OCI-M2 (cell line): Measurements from ENCODE around the gene SLC6A16.
"Not testable (repeated sequence)": the region's sequence is repeated elsewhere in the genome, so short reads cannot be mapped to it uniquely, and the experiment has no call there.

Source experiments
- DNase-seq: peaks from one replicate; lab custom pipeline; 2025; ENCODE audit not compliant: unreplicated experiment; lab: John Stamatoyannopoulos, UW

Gene SLC6A16

DNA sequence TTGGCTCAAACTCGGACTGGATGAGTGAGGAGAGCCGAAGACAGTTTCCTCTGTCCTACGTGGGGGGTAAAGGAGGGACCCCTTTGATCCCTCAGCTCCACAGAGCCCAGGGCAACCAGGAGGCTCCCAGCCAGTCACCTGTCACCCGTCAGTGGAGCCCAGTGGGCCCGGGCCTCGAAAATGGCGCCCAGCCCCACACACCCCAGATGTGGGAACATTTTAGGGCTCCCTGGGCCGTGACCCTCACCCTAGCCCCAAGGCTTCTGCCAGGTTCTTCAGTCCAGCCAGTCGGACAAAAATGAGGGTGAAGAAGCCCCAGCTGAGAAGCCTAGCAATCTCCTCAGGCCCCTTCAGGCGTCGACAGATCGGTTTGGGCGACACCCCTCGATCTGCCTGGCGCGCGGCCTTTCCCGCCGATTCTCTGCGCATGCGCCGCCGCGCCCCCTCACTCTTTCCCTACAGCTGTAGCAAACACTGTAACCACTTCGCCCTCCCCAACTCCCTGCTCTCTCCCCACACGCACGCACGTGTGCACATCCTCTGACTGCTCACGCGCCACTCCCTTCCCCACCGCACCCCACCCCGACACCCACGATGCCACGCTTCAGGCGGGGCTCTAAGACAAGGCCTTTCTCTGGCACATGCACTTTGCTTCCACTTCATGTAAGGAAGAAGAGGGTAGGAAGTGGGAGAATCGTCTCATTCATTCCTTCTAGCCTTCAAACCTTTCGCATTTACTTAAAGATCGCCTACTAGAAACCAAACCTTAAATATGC, at the start of gene SLC6A16:
SLC6A16 (minus strand) TSS at position 391 of the 776 bp plus-strand sequence. CDS start 13,844 bp downstream, outside the sequence.
- DNase-seq = no peak

DNA sequence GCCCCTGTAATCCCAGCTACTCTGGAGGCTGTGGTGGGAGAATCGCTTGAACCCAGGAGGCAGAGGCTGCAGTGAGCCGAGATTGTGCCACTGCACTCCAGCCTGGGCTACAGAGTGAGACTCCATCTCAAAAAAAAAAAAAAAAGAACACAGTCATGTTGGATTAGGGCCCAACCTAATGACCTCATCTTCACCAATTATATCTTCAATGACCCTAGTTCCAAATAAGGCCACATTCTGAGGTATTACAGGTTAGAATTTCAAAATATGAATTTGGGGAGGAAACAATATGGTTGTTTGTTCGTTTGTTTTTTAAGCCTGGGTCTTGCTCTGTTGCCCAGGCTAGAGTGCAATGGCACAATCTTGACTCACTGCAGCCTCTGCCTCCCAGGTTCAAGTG, 48.2 kb upstream of the SLC6A16 start:
- not testable (repeated sequence) for DNase-seq

DNA sequence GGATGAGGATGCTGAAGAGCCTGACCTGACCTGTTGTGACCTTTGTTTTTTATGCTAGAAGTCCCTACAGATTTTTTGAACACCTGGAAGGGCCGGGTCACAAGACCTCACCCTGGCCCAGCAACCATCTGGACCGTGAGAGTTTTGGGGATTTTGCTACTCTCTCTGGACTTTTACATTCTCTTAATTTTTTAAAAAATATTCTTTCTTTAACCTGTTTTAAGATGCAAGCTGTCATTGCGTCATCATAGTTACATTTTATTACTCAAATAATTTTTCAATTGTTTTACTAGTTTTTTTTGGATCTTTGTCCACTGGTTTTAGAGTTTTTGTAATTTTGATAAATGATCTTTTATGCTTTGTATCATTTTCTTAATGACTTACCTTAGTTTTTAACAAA, 46.2 kb upstream of the SLC6A16 start:
- DNase-seq = no peak

DNA sequence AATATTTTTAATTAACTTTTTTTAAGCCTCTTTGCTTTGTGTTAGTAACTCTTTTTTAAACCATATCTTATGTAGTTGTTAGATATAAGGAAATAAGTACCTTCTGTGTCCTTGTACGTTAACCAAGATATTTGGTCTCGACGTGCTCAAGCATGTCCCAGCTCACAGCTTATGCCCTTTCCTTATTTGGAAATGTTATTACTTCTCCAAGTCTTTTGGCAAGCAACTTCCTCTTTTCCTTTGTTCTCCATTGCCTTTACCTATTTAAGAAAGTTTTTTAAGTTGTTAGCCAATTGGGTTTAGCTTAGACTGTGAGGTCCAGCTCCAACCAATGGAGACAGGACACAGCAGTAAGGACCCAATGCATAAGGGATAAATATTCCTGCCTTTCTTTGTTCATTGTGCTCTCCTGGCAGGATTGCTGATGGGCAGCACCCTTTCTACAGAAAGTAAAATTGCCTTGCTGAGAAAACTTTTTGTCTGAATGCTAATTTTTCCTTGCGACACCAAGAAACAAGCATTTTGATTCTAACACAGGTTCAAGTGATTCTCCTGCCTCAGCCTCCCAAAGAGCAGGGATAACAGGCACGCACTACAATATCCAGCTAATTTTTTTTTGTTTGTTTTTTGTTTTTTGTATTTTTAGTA, 43.8 kb upstream of the SLC6A16 start:
- no peak for DNase-seq

DNA sequence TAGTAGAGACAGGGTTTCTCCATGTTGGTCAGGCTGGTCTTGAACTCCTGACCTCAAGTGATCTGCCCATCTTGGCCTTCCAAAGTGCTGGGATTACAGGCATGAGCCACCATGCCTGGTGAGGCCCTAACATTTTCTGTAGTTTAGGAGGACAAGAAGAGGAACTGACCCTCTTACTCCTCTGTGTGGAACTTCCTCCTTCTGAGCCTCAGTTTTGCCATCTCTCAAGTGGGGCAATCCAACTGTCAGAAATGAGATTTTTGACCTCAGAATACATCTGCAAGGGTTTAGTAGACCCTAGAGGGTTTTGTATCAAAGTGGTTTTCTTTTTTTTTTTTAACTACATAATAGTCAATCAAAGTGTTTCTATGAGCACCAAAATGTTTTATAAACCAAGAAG, 41.1 kb upstream of the SLC6A16 start:
- no peak for DNase-seq

DNA sequence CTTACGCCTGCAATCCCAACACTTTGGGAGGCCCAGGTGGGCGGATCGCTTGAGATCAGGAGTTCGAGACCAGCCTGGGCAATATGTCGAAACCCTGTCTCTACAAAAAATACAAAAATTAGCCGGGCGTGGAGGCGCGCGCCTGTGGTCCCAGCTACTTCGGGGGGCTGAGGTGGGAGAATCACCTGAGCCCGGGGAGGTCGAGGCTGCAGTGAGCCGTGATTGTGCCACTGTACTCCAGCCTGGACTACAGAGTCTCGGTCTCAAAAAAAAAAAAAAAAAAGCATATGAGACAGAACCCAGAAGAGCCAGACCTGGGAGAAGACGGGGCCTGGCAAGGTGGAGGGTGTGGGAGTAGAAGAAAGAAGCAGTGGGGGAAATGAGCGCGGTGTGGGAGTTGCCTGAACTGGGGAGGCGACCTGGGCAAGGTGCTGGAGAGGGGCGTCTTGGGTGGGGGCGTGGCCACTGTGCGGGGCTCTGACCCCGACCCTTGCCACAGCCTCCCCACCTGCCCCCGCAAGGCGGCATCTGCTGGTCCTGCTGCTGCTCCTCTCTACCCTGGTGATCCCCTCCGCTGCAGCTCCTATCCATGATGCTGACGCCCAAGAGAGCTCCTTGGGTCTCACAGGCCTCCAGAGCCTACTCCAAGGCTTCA, 39.2 kb upstream of the SLC6A16 start:
- no peak for DNase-seq

DNA sequence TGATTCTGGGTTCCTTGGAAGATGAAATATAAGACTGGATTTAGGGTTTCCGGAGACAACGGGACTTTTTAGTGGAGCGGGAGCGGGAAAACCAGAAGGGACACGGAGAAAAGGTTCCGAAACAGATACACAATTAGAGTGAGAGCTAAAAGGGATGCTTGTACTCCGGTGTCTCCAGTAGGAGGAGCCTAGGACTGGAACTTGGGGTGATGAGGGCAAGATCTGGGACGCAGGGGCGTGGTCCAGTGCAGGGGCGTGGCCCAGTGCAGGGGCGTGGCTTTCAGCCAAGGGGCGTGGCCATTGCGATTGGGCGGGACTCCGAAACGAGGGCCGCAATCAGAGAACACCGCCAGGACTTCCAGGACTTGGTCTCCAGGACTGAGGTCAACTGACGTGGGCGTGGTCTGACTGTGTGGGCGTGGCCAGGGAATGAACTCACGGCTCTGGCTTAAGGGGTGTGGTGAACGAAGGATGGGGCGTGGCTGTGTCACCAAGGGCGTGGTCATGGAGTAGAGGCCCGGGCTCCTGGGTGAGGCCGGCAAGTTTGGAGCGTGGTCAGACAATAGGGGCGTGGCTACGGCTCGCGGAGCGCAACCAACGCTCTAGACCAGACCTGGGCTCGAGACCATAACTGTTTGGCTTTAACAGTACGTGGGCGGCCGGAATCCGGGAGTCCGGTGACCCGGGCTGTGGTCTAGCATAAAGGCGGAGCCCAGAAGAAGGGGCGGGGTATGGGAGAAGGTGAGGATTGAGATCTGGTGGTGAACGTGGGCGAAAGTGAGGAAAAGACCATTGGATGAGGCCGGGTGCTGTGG, 38.5 kb upstream of the SLC6A16 start, which contains the start of gene DKKL1:
DKKL1 (plus strand) TSS at position 610 of the 815 bp plus-strand sequence; CDS start at position 732, 122 bp downstream.
- peak; percentile 87 for DNase-seq

DNA sequence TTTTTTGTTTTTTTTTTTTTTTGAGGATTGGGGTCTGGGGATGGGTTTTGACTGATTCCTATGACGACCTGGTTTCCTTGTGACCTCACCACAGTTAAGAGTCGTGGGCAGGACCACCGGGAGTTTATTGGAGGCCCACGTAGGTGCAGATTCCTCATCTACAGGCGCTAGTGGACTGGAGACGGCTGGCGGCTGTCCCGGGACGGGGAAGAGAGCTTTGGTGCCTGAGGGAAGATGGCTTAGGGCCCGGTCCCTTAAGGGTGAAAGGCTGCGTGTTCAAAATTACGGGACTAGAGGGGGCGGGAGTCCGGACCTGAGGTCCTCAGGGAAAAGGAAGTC, 37.9 kb upstream of the SLC6A16 start:
- DNase-seq = no peak

DNA sequence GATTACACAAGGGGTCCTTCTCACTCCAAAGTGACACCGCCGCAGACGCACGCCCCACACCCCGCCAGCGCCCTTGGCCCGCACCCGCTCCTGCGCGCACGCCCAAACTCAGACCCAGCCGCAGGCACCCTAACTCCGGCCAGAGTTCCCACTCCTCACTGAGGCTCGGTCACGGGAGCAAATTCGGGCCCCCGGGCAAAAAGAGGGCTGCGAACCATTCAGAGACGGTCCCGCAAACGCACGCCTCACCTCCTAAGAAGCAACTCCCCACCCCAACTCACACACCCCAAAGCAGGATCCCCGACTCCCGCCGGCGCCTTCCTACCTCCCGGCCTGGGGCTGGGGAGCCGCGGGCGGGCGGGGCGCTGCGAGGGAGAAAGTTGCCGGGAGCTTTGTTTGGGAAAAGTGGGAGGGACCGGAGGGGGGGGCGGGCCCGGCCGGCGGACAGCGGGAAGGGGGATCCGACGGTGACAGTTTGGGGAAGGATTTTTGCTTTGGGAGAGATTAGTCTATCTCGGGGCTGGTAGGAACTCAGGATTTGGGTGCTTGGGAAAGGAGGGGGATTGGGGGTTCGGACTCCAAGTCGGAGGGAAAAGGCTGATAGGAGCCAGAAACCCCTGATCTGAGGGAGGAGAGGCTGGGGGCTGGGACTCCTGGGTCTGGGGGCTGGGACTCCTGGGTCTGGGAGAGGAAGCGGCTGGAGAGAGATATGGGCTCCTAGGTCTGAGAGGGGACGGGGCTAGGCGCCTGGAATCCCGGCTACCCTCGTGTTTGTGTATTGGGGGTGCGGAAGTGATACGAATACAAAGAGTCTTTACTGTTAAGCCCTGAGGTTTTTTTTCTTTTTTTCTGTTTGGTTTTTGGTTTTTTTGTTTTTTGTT, 37.3 kb upstream of the SLC6A16 start, which contains the start of gene TEAD2:
TEAD2 (minus strand) TSS at position 369 of the 881 bp plus-strand sequence. CDS start 2,341 bp downstream, outside the sequence.
- no peak for DNase-seq

DNA sequence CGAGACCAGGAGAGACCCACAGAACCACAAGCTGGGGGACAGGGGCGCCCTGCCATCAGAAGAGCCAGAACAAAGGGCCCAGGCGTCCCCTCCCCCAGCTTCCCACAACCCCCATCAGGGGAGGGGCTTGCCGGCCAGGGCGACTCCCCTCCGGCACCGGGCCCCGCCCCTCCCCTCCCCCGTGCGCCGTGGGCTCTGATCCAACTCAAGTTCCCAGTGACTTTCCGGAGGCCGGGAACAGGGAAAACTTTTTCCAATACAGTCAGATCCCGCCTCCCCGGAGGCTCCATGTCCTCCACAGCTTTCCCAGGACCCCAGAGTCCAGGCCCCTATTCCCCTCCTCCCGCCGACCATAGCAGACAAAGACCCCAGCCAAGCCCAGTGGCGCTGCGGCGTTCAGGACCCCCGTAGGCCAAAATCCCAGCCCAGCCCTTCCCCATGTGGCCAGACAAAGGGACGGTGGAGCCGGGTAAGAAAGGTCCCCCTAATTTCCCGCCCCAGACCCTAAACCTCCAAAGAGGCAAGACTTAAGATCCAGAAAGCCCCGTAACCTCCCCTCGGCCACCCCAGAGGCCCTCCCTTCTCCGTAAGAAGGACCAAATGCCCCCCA, 36.6 kb upstream of the SLC6A16 start:
- no peak for DNase-seq

DNA sequence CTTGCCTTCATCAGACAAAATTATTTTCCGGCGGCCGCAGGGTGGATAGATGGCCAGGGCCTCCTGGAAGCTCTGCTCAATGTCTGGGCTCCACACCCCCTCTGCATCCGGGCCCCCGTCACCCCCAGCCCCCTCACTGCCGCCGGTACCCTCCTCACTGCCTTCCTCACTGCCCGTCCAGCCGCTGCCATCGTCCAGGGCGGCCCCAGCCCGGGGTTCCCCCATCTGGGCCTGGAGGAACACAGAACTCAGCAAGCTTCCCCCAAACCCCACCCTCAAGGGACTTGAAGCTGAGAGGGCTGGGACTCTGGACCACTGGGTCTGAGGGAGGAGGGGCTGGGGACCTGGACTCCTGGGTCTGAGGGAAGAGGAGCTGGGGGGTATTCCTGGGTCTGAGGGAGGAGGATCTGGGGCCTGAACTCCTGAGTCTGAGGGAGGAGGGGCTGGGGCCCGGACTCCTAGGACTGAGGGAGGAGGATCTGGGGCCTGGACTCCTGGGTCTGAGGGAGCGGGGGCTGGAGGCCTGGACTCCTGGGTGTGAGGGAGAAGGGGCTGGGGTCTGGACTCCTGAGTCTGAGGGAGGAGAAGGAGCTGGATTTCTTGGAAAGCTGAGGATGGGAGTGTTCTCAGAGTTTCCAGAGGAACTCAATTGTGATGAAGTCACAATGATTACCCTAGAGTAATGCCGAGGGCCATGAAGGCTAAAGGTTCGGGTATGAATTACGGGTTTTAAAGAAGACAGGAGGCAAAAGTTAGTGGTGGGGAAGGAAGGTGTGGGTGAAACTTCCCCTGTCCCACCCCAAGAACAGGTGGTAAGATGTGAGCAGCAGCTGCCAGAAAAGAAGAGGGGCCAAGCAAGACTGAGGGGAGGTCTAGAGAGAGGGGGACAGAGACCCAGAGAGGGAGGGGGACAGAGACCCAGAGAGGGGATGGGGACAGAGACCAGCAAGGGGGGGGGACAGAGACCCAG, 35.1 kb upstream of the SLC6A16 start:
- DNase-seq = no peak

DNA sequence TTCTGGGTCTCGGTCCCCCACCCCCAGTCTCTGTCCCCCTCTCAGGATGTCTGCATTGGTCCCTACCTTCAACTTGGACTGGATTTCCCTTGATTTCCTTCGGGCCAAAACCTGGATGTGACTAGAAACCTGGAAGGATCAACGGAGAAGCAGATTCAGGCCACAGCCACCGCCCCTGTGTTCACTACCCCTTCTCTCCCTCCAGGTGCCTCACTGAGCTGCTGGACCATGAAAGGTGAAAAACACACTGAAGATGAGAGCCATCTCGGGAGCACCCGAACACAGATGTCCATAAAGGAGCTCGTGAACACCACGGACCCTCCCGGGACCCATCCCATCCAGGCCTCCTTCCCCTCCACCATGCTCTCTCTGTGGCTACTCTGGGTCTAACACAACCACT, 32.2 kb upstream of the SLC6A16 start:
- DNase-seq = no peak

DNA sequence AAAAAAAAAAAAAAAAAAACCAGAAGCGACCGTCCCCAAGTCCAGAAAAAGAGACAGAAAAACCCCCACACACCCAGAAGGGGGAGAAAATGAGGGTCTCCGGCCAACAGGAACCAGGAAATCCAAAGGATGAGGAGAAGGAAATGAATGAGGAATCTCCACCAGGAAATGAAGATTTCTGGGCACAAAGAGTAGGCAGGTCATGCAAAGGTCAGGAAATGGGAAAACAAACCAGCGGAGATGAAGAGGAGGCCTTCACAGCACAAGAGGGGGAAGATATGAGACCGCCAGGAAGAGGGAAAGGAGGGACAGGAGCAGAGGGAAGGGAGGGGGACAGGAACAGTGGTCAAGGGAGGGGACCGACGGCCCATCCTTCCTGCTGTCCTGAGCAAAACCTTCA, 31.4 kb upstream of the SLC6A16 start:
- DNase-seq = no peak

DNA sequence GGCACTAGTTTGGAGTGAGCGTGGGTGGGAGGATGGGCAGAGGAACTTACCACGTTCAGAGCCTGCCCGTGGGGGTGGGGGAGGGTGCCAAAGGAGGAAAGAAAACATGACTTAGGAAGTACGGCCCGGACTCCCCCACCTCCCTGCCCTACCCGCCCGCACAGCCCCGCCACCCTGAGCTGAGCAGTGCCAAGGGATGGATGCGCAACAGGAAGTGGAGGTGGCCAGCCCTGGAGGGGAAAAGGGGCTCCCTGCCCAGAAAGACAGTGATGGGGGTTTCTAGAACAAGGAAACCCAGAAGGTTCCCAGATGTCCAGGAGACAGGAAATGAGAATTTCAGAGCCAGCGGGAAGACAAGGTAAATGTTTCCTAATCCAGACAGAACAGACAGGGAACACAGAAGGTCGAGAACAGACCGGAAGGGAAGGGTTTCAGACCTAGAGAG, 30.9 kb upstream of the SLC6A16 start:
- DNase-seq = no peak

DNA sequence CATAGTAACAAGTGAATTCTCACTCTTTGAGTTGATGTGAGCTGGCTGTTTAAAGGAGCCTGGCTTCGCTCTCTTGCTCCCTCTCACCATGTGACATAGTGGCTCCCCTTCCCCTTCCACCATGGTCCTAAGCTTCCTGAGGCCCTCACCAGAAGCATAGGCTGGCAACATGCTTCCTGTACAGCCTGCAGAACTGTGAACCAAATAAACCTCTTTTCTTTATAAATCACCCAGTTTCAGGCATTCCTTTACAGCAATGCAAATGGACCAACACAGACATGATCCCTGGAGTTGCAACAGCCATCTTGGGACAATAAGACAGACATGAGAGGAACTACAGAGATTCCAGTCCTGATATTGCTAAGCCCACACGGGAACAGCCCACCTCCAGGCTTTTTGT, 24.6 kb upstream of the SLC6A16 start:
- DNase-seq = no peak

DNA sequence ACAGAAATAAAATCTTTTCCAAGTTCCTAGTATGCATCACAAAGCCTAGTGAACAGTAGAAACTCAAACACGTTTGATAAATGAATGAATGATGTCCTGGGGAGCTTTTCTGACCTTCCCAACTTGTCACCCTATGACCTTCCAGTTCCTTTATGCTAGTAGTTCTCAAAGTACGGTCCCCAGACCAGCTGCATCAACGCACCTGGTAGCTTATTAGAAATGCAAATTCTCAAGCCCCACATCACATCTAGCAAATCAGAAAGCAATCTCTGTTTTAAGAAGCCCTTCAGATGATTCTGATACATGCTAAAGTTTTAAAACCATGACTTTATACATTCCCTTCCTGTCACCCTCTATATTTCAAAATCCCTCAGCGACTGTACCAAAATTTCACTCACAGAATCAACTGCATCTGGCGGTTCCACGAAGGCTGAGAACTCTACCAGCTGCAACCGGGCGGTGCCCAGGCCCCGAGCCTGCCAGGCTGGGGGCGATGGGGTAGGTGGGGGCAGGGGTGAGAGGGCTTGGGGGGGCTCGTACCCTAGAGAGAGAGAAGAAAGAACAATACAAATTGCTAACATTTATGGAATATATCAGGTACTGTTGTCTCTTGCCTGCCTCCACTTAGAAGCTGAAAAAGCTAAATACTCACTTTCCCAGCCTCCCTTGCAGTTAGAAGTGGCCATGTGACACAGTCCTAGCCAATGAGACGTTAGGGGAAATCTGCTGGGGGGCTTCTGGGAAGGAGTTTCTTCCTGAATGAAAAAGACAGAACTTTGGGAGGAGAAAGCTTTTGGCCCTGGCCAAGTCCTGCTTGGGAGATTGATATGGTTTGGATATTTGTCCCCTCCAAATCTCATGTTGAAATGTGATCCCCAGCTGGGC, 23.6 kb upstream of the SLC6A16 start:
- no peak for DNase-seq

DNA sequence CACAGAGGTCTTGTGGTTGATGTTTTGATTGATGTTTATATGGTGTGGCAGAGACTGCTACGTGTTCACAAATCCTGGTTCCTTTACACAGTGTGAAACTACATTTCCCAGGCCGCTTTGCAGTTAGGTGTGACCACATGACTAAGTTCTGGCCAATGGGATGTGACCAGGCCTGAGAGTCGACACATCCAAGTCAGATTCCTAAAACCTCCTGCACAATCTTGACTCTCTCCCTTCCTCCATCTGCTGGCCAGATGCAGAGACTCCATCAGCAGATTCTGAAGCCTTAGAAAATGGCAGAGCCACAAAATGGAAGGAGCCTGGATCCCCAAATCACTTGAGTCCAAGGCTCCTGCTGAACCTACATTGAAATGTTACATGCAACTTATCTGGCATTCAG, 22.8 kb upstream of the SLC6A16 start:
- no peak for DNase-seq

DNA sequence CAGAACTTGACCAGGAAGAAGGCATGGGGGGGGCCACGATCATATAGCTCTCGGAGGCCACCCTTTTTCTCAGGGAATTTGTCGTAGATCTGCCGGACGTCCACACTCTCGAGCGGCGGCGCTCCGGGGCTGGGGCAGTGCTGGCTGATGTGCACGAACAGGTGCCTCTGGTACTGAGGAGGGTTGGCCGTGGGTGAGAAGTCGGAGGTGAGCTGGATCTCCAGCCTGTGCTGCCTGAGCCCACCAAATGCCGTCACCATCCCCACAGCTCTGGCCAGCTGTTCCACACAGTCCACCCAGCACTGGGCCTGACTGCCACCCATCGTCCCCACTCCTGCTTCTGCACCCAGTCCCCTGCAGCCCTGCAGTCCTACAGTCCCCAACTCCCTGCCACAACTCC, 22.2 kb upstream of the SLC6A16 start:
- no peak for DNase-seq
